Pulmonary artery endothelial cell (primary cell): ENCODE measurements around the gene HTRA3. TPM values are rescaled to one million over a fixed set of nuclear protein-coding genes. Genes with fewer than 3 reads are reported as not detected.

ENCODE experiments used
- DNase-seq: peaks from one replicate; pipeline ENCODE4 v3.0.0-alpha.2; 2011; ENCODE audit warnings: low read depth, low spot score
- total RNA-seq: library from RNA; depleted of rRNA; stranded (reverse); fragments of >200 nt; gene quantifications from 2 replicates; pipeline ENCODE4 v1.2.3, GENCODE V29; 2014

The HTRA3 gene
- total RNA-seq, 1 donor from 2014 or later: 3.3 TPM

GRCh38 chr4:8355306-8355705 is 85.8 kb downstream of the HTRA3 start:
- DNase-seq: no peak

GRCh38 chr4:8355864-8356565 is 86.5 kb downstream of the HTRA3 start:
- no peak for DNase-seq

Other genes with a start within 250 kb of the HTRA3 start
- 1.1 and 3.5 TPM in 2 replicates for gene ABLIM2, start 110.9 kb upstream of the HTRA3 start, total RNA-seq
- gene SH3TC1, start 70.5 kb upstream of the HTRA3 start, total RNA-seq: 145 and 203 TPM in 2 replicates
- gene ACOX3, start 171.0 kb downstream of the HTRA3 start, total RNA-seq: 26.3 and 29.9 TPM in 2 replicates
- gene TRMT44, start 171.0 kb downstream of the HTRA3 start, total RNA-seq: 12.7 and 17.0 TPM in 2 replicates